Liver (tissue), 3 donors: ENCODE measurements around the gene PTPRN2.

ENCODE experiments used
- ATF3 ChIP-seq: IDR thresholded peaks from 2 replicates; pipeline ENCODE4 v1.6.1; 2016; ENCODE audit warnings: antibody characterized with exemption
- EGR1 ChIP-seq, 2 donors: IDR thresholded peaks; 2 replicates each; pipeline ENCODE4 v1.6.1; 2016 to 2018; ENCODE audit warnings: antibody characterized with exemption in 2 of 2, low read depth in 2 of 2
- GABPA ChIP-seq, 2 donors: IDR thresholded peaks in 1 of 2; conservative IDR thresholded peaks in 1 of 2; 2 replicates each; pipeline ENCODE4 v1.6.1; 2016; ENCODE audit warnings: antibody characterized with exemption in 2 of 2, mild to moderate bottlenecking in 1 of 2, moderate library complexity in 1 of 2
- HNF4A ChIP-seq, 2 donors: conservative IDR thresholded peaks; 2 replicates each; pipeline ENCODE4 v1.6.1; 2016; ENCODE audit warnings: antibody characterized with exemption in 2 of 2, mild to moderate bottlenecking in 2 of 2
- MAX ChIP-seq: IDR thresholded peaks from 2 replicates; pipeline ENCODE4 v1.6.1; 2016; ENCODE audit warnings: antibody characterized with exemption
- REST ChIP-seq: IDR thresholded peaks from 2 replicates; pipeline ENCODE4 v1.6.1; 2016; ENCODE audit warnings: antibody characterized with exemption, mild to moderate bottlenecking
- SP1 ChIP-seq: IDR thresholded peaks from 2 replicates; pipeline ENCODE4 v1.6.1; 2018; ENCODE audit warnings: antibody characterized with exemption, mild to moderate bottlenecking
- TAF1 ChIP-seq: conservative IDR thresholded peaks from 2 replicates; pipeline ENCODE4 v1.6.1; 2016; ENCODE audit warnings: antibody characterized with exemption, mild to moderate bottlenecking
- TF ChIP-seq, protein P1 (sequence below): fragments of 150-350 bp; IDR thresholded peaks from 2 replicates; pipeline ENCODE4 v1.5.1; 2017; ENCODE audit warnings: improper control_type of control experiment, low read depth, low read length; ENCODE audit not compliant: missing input control
- donor health status: healthy.
- donor health status: healthy.

GRCh38 chr7:158167373-158167772 is 420.2 kb downstream of the PTPRN2 start:
- TF ChIP-seq EGR1 (IDR thresholded peaks at IDR 0.05; ENCODE audit: low read depth in 2 of 2) (no peak), SP1 (no peak), MAX (no peak), GABPA (IDR thresholded peaks at IDR 0.05 in 1 of 2, conservative IDR thresholded peaks at IDR 0.05 in 1 of 2) (no peak), REST (no peak), ATF3 (no peak), HNF4A (conservative IDR thresholded peaks at IDR 0.05) (no peak), TAF1 (no peak)
- TF ChIP-seq, protein P1, sequence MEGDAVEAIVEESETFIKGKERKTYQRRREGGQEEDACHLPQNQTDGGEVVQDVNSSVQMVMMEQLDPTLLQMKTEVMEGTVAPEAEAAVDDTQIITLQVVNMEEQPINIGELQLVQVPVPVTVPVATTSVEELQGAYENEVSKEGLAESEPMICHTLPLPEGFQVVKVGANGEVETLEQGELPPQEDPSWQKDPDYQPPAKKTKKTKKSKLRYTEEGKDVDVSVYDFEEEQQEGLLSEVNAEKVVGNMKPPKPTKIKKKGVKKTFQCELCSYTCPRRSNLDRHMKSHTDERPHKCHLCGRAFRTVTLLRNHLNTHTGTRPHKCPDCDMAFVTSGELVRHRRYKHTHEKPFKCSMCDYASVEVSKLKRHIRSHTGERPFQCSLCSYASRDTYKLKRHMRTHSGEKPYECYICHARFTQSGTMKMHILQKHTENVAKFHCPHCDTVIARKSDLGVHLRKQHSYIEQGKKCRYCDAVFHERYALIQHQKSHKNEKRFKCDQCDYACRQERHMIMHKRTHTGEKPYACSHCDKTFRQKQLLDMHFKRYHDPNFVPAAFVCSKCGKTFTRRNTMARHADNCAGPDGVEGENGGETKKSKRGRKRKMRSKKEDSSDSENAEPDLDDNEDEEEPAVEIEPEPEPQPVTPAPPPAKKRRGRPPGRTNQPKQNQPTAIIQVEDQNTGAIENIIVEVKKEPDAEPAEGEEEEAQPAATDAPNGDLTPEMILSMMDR: no peak
